Measurements from ENCODE around the gene STX8.

The STX8 gene

GRCh38 chr17:9529033-9529700, 46.5 kb downstream of the STX8 start:
- TF ChIP-seq RARB (CRISPR knock-in tag; IDR thresholded peaks at IDR 0.05) (no peak), ZNF70 (CRISPR knock-in tag; IDR thresholded peaks at IDR 0.05) (no peak), POU6F1 (CRISPR knock-in tag; IDR thresholded peaks at IDR 0.05; ENCODE audit: borderline replicate concordance, low read depth) (no peak), ESRRG (CRISPR knock-in tag; IDR thresholded peaks at IDR 0.05) (no peak), ZFP30 (CRISPR knock-in tag; IDR thresholded peaks at IDR 0.05) (no peak), GLIS3 (CRISPR knock-in tag; IDR thresholded peaks at IDR 0.05) (no peak), PATZ1 (CRISPR knock-in tag; IDR thresholded peaks at IDR 0.05; ENCODE audit: borderline replicate concordance) (no peak), SNAI2 (CRISPR knock-in tag; IDR thresholded peaks at IDR 0.05) (no peak), TCF4 (CRISPR knock-in tag; IDR thresholded peaks at IDR 0.05; ENCODE audit: borderline replicate concordance) (no peak), TSHZ2 (CRISPR knock-in tag; IDR thresholded peaks at IDR 0.05) (no peak), ISL1 (CRISPR knock-in tag; IDR thresholded peaks at IDR 0.05) (no peak)
- peak; percentile 83 for ATAC-seq

- no peak for TF ChIP-seq GLIS3 (CRISPR knock-in tag; IDR thresholded peaks at IDR 0.05)
- no peak for TF ChIP-seq ZFP3 (CRISPR knock-in tag; IDR thresholded peaks at IDR 0.05)
- TF ChIP-seq ZNF8 (CRISPR knock-in tag; IDR thresholded peaks at IDR 0.05): no peak
- no peak for TF ChIP-seq ESRRG (CRISPR knock-in tag; IDR thresholded peaks at IDR 0.05)
Measured at GRCh38 chr17:9527788-9528187, 47.8 kb downstream of the STX8 start.

GRCh38 chr17:9522074-9522473, 53.5 kb downstream of the STX8 start:
- peak; percentile 89 for ATAC-seq
- TF ChIP-seq BACH2 (CRISPR knock-in tag; IDR thresholded peaks at IDR 0.05; ENCODE audit: borderline replicate concordance): no peak
- no peak for TF ChIP-seq RARB (CRISPR knock-in tag; IDR thresholded peaks at IDR 0.05)
- TF ChIP-seq ZNF70 (CRISPR knock-in tag; IDR thresholded peaks at IDR 0.05): no peak

More at GRCh38 chr17:9527788-9528187, 47.8 kb downstream of the STX8 start:
- ATAC-seq: no peak

GRCh38 chr17:9521062-9521461, 54.6 kb downstream of the STX8 start:
- no peak for ATAC-seq
- no peak for TF ChIP-seq OSR1 (CRISPR knock-in tag; IDR thresholded peaks at IDR 0.05)

- no peak for ATAC-seq
Measured at GRCh38 chr17:9520649-9521048, 55.0 kb downstream of the STX8 start.

More at GRCh38 chr17:9520649-9521048, 55.0 kb downstream of the STX8 start:
- TF ChIP-seq ESRRG (CRISPR knock-in tag; IDR thresholded peaks at IDR 0.05) (no peak), PPARA (CRISPR knock-in tag; IDR thresholded peaks at IDR 0.05; ENCODE audit: borderline replicate concordance) (no peak), ISL1 (CRISPR knock-in tag; IDR thresholded peaks at IDR 0.05) (no peak), ZFP30 (CRISPR knock-in tag; IDR thresholded peaks at IDR 0.05) (no peak), ZNF8 (CRISPR knock-in tag; IDR thresholded peaks at IDR 0.05) (no peak), CSRNP3 (CRISPR knock-in tag; IDR thresholded peaks at IDR 0.05) (no peak), PATZ1 (CRISPR knock-in tag; IDR thresholded peaks at IDR 0.05; ENCODE audit: borderline replicate concordance) (no peak), BACH2 (CRISPR knock-in tag; IDR thresholded peaks at IDR 0.05; ENCODE audit: borderline replicate concordance) (no peak), TOX (CRISPR knock-in tag; IDR thresholded peaks at IDR 0.05; ENCODE audit: borderline replicate concordance) (no peak), OSR1 (CRISPR knock-in tag; IDR thresholded peaks at IDR 0.05) (no peak), TCF4 (CRISPR knock-in tag; IDR thresholded peaks at IDR 0.05; ENCODE audit: borderline replicate concordance) (no peak), CREB5 (CRISPR knock-in tag; IDR thresholded peaks at IDR 0.05; ENCODE audit: low read depth) (no peak), ZC3H10 (CRISPR knock-in tag; IDR thresholded peaks at IDR 0.05) (no peak), CSDC2 (CRISPR knock-in tag; IDR thresholded peaks at IDR 0.05) (no peak), ARNTL (CRISPR knock-in tag; IDR thresholded peaks at IDR 0.05; ENCODE audit: borderline replicate concordance, low read depth) (no peak), SNAI2 (CRISPR knock-in tag; IDR thresholded peaks at IDR 0.05) (no peak), RARB (CRISPR knock-in tag; IDR thresholded peaks at IDR 0.05) (no peak)
